T-helper 2 cell treated with Interferon-gamma antibody and Interleukin-4, amounts not matched to agents 5 μg/mL and 100 μg/mL, for 36 hours (primary cell): ENCODE data around the gene EFNB2.

ENCODE experiments used
- DNase-seq: peaks from one replicate; pipeline ENCODE4 v3.0.0; 2021; ENCODE audit warnings: low spot score
- H3K27ac Mint-ChIP-seq: one replicate; pipeline ENCODE4 v1.8.0; 2021; ENCODE audit warnings: mild to moderate bottlenecking, mixed read lengths
- H3K27me3 Mint-ChIP-seq: one replicate; pipeline ENCODE4 v1.8.0; 2021; ENCODE audit warnings: low read depth, mixed read lengths
- H3K36me3 Mint-ChIP-seq: one replicate; pipeline ENCODE4 v1.8.0; 2021; ENCODE audit warnings: low read depth, mixed read lengths
- H3K4me1 Mint-ChIP-seq: one replicate; pipeline ENCODE4 v1.8.0; 2021; ENCODE audit warnings: low read depth, mixed read lengths
- H3K4me3 Mint-ChIP-seq: one replicate; pipeline ENCODE4 v1.8.0; 2022; ENCODE audit warnings: mild to moderate bottlenecking, moderate library complexity, mixed read lengths
- H3K9me3 Mint-ChIP-seq: one replicate; pipeline ENCODE4 v1.8.0; 2021; ENCODE audit warnings: mixed read lengths

EFNB2 gene

GRCh38 chr13:106523576-106523975 lies 11.9 kb downstream of the EFNB2 start:
- H3K27ac Mint-ChIP-seq = no peak overlapping the region
- peaks cover 23% of the 10 kb centered on the region for H3K27me3 Mint-ChIP-seq
- no peaks in the 10 kb centered on the region for H3K9me3 Mint-ChIP-seq

GRCh38 chr13:106522898-106523525 lies 12.4 kb downstream of the EFNB2 start:
- DNase-seq = no peak
- H3K27ac Mint-ChIP-seq = no peak overlapping the region
- H3K36me3 Mint-ChIP-seq = no peaks in the 10 kb centered on the region
- no peaks in the 10 kb centered on the region for H3K4me1 Mint-ChIP-seq
- no peak overlapping the region for H3K4me3 Mint-ChIP-seq
- no peaks in the 10 kb centered on the region for H3K9me3 Mint-ChIP-seq
- H3K27me3 Mint-ChIP-seq = peaks cover 19% of the 10 kb centered on the region

More at GRCh38 chr13:106523576-106523975, 11.9 kb downstream of the EFNB2 start:
- DNase-seq = no peak
- Mint-ChIP-seq H3K4me1 (no peaks in the 10 kb centered on the region), H3K4me3 (no peak overlapping the region), H3K36me3 (no peaks in the 10 kb centered on the region)

GRCh38 chr13:106522112-106522705 lies 13.3 kb downstream of the EFNB2 start:
- Mint-ChIP-seq H3K27me3 (peaks cover 16% of the 10 kb centered on the region), H3K4me1 (no peaks in the 10 kb centered on the region), H3K27ac (no peak overlapping the region), H3K9me3 (no peaks in the 10 kb centered on the region), H3K36me3 (no peaks in the 10 kb centered on the region), H3K4me3 (no peak overlapping the region)
- DNase-seq = no peak

GRCh38 chr13:106521095-106521799 lies 14.2 kb downstream of the EFNB2 start:
- DNase-seq = no peak
- no peaks in the 10 kb centered on the region for H3K4me1 Mint-ChIP-seq
- no peaks in the 10 kb centered on the region for H3K36me3 Mint-ChIP-seq
- peaks cover 16% of the 10 kb centered on the region for H3K27me3 Mint-ChIP-seq
- H3K4me3 Mint-ChIP-seq = no peak overlapping the region
- no peaks in the 10 kb centered on the region for H3K9me3 Mint-ChIP-seq
- H3K27ac Mint-ChIP-seq = no peak overlapping the region

- H3K27ac Mint-ChIP-seq = no peak overlapping the region
- no peaks in the 10 kb centered on the region for H3K36me3 Mint-ChIP-seq
- no peaks in the 10 kb centered on the region for H3K9me3 Mint-ChIP-seq
- DNase-seq = no peak
- H3K4me3 Mint-ChIP-seq = no peak overlapping the region
- no peaks in the 10 kb centered on the region for H3K4me1 Mint-ChIP-seq
- peaks cover 14% of the 10 kb centered on the region for H3K27me3 Mint-ChIP-seq
Observed at GRCh38 chr13:106520251-106521054, 15.0 kb downstream of the EFNB2 start.

- DNase-seq = no peak
- no peaks in the 10 kb centered on the region for H3K4me1 Mint-ChIP-seq
- H3K9me3 Mint-ChIP-seq = no peaks in the 10 kb centered on the region
- no peaks in the 10 kb centered on the region for H3K36me3 Mint-ChIP-seq
- H3K27ac Mint-ChIP-seq = no peak overlapping the region
- no peak overlapping the region for H3K4me3 Mint-ChIP-seq
- H3K27me3 Mint-ChIP-seq = peaks cover 12% of the 10 kb centered on the region
Observed at GRCh38 chr13:106518512-106518911, 16.9 kb downstream of the EFNB2 start.

- no peaks in the 10 kb centered on the region for H3K9me3 Mint-ChIP-seq
- no peak for DNase-seq
- H3K4me3 Mint-ChIP-seq = no peak overlapping the region
- peaks cover 14% of the 10 kb centered on the region for H3K27me3 Mint-ChIP-seq
- H3K36me3 Mint-ChIP-seq = no peaks in the 10 kb centered on the region
- no peaks in the 10 kb centered on the region for H3K4me1 Mint-ChIP-seq
- H3K27ac Mint-ChIP-seq = no peak overlapping the region
Observed at GRCh38 chr13:106517109-106517847, 18.2 kb downstream of the EFNB2 start.

GRCh38 chr13:106515635-106516254 lies 19.7 kb downstream of the EFNB2 start:
- no peak overlapping the region for H3K27ac Mint-ChIP-seq
- no peaks in the 10 kb centered on the region for H3K4me1 Mint-ChIP-seq
- no peaks in the 10 kb centered on the region for H3K36me3 Mint-ChIP-seq
- DNase-seq = no peak
- H3K27me3 Mint-ChIP-seq = peaks cover 14% of the 10 kb centered on the region
- no peaks in the 10 kb centered on the region for H3K9me3 Mint-ChIP-seq
- H3K4me3 Mint-ChIP-seq = no peak overlapping the region

GRCh38 chr13:106514928-106515634 lies 20.4 kb downstream of the EFNB2 start:
- no peak overlapping the region for H3K4me3 Mint-ChIP-seq
- H3K36me3 Mint-ChIP-seq = no peaks in the 10 kb centered on the region
- no peak overlapping the region for H3K27ac Mint-ChIP-seq
- peaks cover 11% of the 10 kb centered on the region for H3K27me3 Mint-ChIP-seq
- H3K4me1 Mint-ChIP-seq = no peaks in the 10 kb centered on the region
- DNase-seq = no peak
- no peaks in the 10 kb centered on the region for H3K9me3 Mint-ChIP-seq

- Mint-ChIP-seq H3K27me3 (peaks cover 14% of the 10 kb centered on the region), H3K36me3 (no peaks in the 10 kb centered on the region), H3K4me1 (no peaks in the 10 kb centered on the region), H3K27ac (no peak overlapping the region), H3K4me3 (no peak overlapping the region), H3K9me3 (no peaks in the 10 kb centered on the region)
- no peak for DNase-seq
Observed at GRCh38 chr13:106513025-106513983, 22.2 kb downstream of the EFNB2 start.

- Mint-ChIP-seq H3K9me3 (no peaks in the 10 kb centered on the region), H3K27ac (no peak overlapping the region), H3K27me3 (peaks cover 5% of the 10 kb centered on the region), H3K36me3 (no peaks in the 10 kb centered on the region), H3K4me3 (peak overlapping the region; percentile 24), H3K4me1 (peaks cover 3% of the 10 kb centered on the region)
- DNase-seq = no peak
Observed at GRCh38 chr13:106507560-106508274, 27.7 kb downstream of the EFNB2 start.
